GM12878 (cell line): ENCODE data around the gene PIGS. TPM values are rescaled to one million over a fixed set of nuclear protein-coding genes. Genes with fewer than 3 reads are reported as not detected.

Source experiments
- BMI1 ChIP-seq: fragments of 450-650 bp; IDR thresholded peaks from 2 replicates; pipeline ENCODE4 v1.6.1; 2016; ENCODE audit warnings: mild to moderate bottlenecking, moderate library complexity, borderline replicate concordance
- CEBPZ ChIP-seq: fragments of 150-350 bp; IDR thresholded peaks from 2 replicates; pipeline ENCODE4 v1.6.1; 2016; ENCODE audit warnings: low read depth, low read length
- DPF2 ChIP-seq: fragments of 450-650 bp; IDR thresholded peaks from 2 replicates; pipeline ENCODE4 v1.6.1; 2017; ENCODE audit warnings: mild to moderate bottlenecking
- ETV6 ChIP-seq, 2 experiments: fragments of 450-650 bp in 1 of 2; IDR thresholded peaks in 1 of 2; conservative IDR thresholded peaks in 1 of 2; 2 replicates each; pipeline ENCODE4 v1.6.1; 2014; ENCODE audit warnings: antibody characterized with exemption in 1 of 2, borderline replicate concordance in 1 of 2, low read depth in 1 of 2, mild to moderate bottlenecking in 1 of 2, moderate library complexity in 1 of 2
- KDM1A ChIP-seq: fragments of 200-600 bp; sonication (generic); IDR thresholded peaks from 2 replicates; pipeline ENCODE4 v1.6.1; 2016; ENCODE audit warnings: borderline replicate concordance
- NFIC ChIP-seq: IDR thresholded peaks from 2 replicates; pipeline ENCODE4 v1.6.1; 2012; ENCODE audit warnings: low read depth, mild to moderate bottlenecking, inconsistent platforms, low read length, moderate library complexity
- NR2F1 ChIP-seq: fragments of 450-650 bp; conservative IDR thresholded peaks from 2 replicates; pipeline ENCODE4 v1.6.1; 2017; ENCODE audit warnings: mild to moderate bottlenecking
- POLR2AphosphoS5 ChIP-seq: IDR thresholded peaks from 2 replicates; pipeline ENCODE4 v1.6.1; 2011; ENCODE audit warnings: mild to moderate bottlenecking, low read length, inconsistent platforms
- RELB ChIP-seq: fragments of 450-650 bp; IDR thresholded peaks from 2 replicates; pipeline ENCODE4 v1.6.1; 2017; ENCODE audit warnings: low read depth, mild to moderate bottlenecking, moderate library complexity
- SREBF2 ChIP-seq: IDR thresholded peaks from 2 replicates; pipeline ENCODE4 v1.6.1; 2012; ENCODE audit warnings: mild to moderate bottlenecking, low read length
- TARDBP ChIP-seq: IDR thresholded peaks from 2 replicates; pipeline ENCODE4 v1.6.1; 2016; ENCODE audit warnings: borderline replicate concordance
- TCF7 ChIP-seq: IDR thresholded peaks from 2 replicates; pipeline ENCODE4 v1.6.1; 2014; ENCODE audit warnings: antibody characterized with exemption, borderline replicate concordance
- USF2 ChIP-seq: IDR thresholded peaks from 2 replicates; pipeline ENCODE4 v1.6.1; 2011; ENCODE audit warnings: low read depth, low read length, improper control_type of control experiment, borderline replicate concordance
- ZBTB4 ChIP-seq: fragments of 450-650 bp; formaldehyde crosslinking; IDR thresholded peaks from 2 replicates; pipeline ENCODE4 v1.4.0; 2022; ENCODE audit warnings: mild to moderate bottlenecking, moderate library complexity
- ZBTB40 ChIP-seq: fragments of 450-650 bp; IDR thresholded peaks from 2 replicates; pipeline ENCODE4 v1.6.1; 2016; ENCODE audit warnings: mild to moderate bottlenecking, moderate library complexity, borderline replicate concordance
- ZNF384 ChIP-seq: IDR thresholded peaks from 2 replicates; pipeline ENCODE4 v1.6.1; 2012; ENCODE audit warnings: low read depth, mild to moderate bottlenecking, low read length, improper control_type of control experiment, borderline replicate concordance
- polyA plus RNA-seq, 11 experiments: library from polyadenylated mRNA; depleted of rRNA in 4 of 11; unstranded in 6 of 11; stranded (reverse) in 5 of 11; fragments of >200 nt; fragmentation: Nextera tagmentation in 4 of 11; fragmentation: Illumina TruSeq in 1 of 11; extraction: Ambion mirVana in 4 of 11; extraction: Trizol in 1 of 11; gene quantifications; 1 replicate in 1 of 11; 2 replicates in 10 of 11; pipeline versions ENCODE4 v1.2.1 to v1.2.3, GENCODE V29; 2011 to 2016; ENCODE audit warnings: inconsistent platforms in 2 of 11, missing spikeins in 2 of 11, low read depth in 1 of 11
- total RNA-seq, 4 experiments: library from RNA; depleted of rRNA in 3 of 4; stranded (reverse); fragments of >200 nt in 3 of 4; fragmentation: Illumina TruSeq in 1 of 4; extraction: Trizol in 1 of 4; gene quantifications; 2 replicates each; pipeline versions ENCODE4 v1.2.1 to v1.2.3, GENCODE V29; 2013 to 2021

PIGS gene
- total and polyA plus RNA-seq, 10 of the 15 experiments (the other 5 are each of a cell fraction or from before 2014, with no cell fraction given) = 27.5 to 73.7 (median 50.7) TPM

GRCh38 chr17:28571361-28572122 lies at the start of gene PIGS (continued):
- TF ChIP-seq ZBTB40 (peak; percentile 84; the same call in 1 of the 2 replicates), ZBTB4 (CRISPR knock-in tag) (no peak), NFIC (no peak), CEBPZ (no peak), SREBF2 (no peak), ZNF384 (no peak), TCF7 (no peak), KDM1A (no peak), NR2F1 (no peak), USF2 (no peak), RELB (peak; percentile 62), ETV6 (conservative IDR thresholded peaks at IDR 0.05 in 1 of 2, IDR thresholded peaks at IDR 0.05 in 1 of 2; ENCODE audit: borderline replicate concordance in 1 of 2, low read depth in 1 of 2) (no peak), POLR2AphosphoS5 (peak; percentile 75), BMI1 (no peak), DPF2 (no peak), TARDBP (no peak)
